SU-DHL-6 (cell line): ENCODE data around the gene GABRB1.

Source experiments
- CTCF ChIP-seq: fragments of 200-600 bp; sonication (generic); IDR thresholded peaks from one replicate; pipeline ENCODE4 v1.5.1; 2017; ENCODE audit warnings: antibody characterized with exemption, mild to moderate bottlenecking, low read length, moderate library complexity; ENCODE audit not compliant: insufficient read depth, poor library complexity, severe bottlenecking
- EZH2phosphoT487 ChIP-seq: fragments of 200-600 bp; sonication (generic), shearing (Covaris generic); conservative IDR thresholded peaks from 2 replicates; pipeline ENCODE4 v1.6.1; 2018; ENCODE audit warnings: mild to moderate bottlenecking, antibody characterized with exemption, low read length, moderate library complexity, mixed read lengths

GRCh38 chr4:47468706-47469365 lies 437.5 kb downstream of the GABRB1 start:
- TF ChIP-seq CTCF (no peak), EZH2phosphoT487 (no peak)
